ENCODE data around the gene RHBDD2.

DNA sequence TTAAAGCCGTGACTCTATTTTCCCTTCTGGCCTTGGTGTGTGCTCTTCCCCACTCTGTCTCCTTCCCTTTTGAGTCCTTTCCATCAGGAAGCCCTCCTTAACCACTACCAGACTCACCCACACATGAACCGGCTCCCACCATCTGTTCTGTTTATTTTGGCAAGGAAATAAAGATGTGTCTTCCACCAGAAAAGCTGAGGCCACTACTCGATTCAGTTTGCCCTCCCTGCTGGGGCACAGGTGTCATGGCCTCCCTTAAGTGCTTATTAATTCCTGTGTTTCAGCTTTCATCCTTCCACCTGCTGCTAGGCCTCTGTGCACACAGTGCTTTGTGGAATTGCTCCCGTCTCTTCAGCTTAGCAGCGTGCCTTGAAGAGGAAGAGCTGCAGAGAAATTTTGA lies 52.8 kb downstream of the RHBDD2 start:
- TF ChIP-seq POLR2AphosphoS5 (IDR thresholded peaks at IDR 0.05; ENCODE audit: low read depth, low read length): no peak
- no peak for TF ChIP-seq POLR2A (IDR thresholded peaks at IDR 0.05; ENCODE audit: low read depth, low read length)
- no peak for TF ChIP-seq TAF1 (IDR thresholded peaks at IDR 0.05; ENCODE audit: borderline replicate concordance, low read depth, low read length)

Measured in GM12892 (cell line).